ENCODE results near the gene ULK4.

DNA sequence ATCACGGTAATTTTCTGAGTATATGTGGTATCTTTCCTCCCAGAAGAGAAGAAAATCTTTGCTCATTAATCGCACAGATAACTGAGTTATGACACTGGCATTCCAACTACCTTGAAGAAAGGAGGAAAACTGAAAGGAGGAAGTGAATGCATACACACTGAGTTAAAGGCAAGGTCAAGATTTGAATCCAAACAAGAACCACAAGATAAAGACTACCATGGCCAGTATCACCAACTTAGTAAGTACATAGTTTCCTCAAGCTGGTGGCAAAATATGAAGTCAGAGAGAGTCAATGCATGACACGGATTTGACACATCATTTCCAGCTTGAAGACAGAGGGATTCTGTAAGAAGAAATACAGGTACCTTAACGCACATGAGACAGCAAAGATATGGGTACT, 287.5 kb downstream of the ULK4 start:
- TF ChIP-seq SP1 (IDR thresholded peaks at IDR 0.05) (no peak), FOXM1 (IDR thresholded peaks at IDR 0.05; ENCODE audit: borderline replicate concordance) (no peak), BHLHE40 (IDR thresholded peaks at IDR 0.05; ENCODE audit: borderline replicate concordance) (no peak), NFRKB (IDR thresholded peaks at IDR 0.05) (no peak)
